Measurements from ENCODE around the gene AGER. TPM values are rescaled to one million over a fixed set of nuclear protein-coding genes. Genes with fewer than 3 reads are reported as not detected.

Gene AGER
- total RNA-seq, 2 experiments from 2014 or later: 15.6 to 17.0 TPM

DNA sequence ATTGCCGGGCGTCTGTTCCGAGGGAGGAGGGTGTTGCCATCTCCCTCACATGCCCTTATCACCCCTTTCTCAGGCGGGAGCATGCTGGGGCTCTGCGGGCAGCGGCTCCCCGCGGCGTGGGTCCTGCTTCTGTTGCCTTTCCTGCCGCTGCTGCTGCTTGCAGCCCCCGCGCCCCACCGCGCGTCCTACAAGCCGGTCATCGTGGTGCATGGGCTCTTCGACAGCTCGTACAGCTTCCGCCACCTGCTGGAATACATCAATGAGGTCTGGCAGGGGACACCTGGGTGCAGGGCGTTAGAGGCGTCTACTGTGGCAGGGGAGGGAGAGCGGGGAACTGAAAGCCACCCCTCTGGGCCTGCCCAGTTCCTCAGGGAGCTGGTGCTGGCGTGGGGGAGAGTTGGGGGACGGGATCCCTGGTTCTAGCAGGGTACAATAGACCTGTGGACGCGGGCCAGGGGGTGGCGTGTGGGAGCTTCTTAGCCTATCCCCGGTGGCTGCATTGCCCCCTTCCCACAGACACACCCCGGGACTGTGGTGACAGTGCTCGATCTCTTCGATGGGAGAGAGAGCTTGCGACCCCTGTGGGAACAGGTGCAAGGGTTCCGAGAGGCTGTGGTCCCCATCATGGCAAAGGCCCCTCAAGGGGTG is 29.4 kb downstream of the AGER start:
- peak; percentile 83 for DNase-seq
- peaks cover 14% of the 10 kb centered on the region for H3K36me3 Mint-ChIP-seq (ENCODE audit: low read depth)
- H3K27me3 Mint-ChIP-seq (ENCODE audit: low read depth): peaks cover 5% of the 10 kb centered on the region
- CTCF ChIA-PET: interaction anchor here (0.6 to 1.0 kb wide), 5 partner anchors 36 to 417 kb away, joined by 3 to 4 read pairs (median 3); partner anchors contain the start of gene GPSM3
- H3K9me3 Mint-ChIP-seq: no peaks in the 10 kb centered on the region
- peaks cover 42% of the 10 kb centered on the region for H3K4me1 Mint-ChIP-seq (ENCODE audit: low read depth)
- H3K27ac Mint-ChIP-seq: peak overlapping the region; percentile 88
- peak overlapping the region; percentile 99 for H3K4me3 Mint-ChIP-seq
- intact Hi-C loops (cut with micrococcal nuclease): loop anchor here (1.0 to 5.0 kb wide), 7 partner anchors 23 to 197 kb away; partner anchors contain the start of genes FKBPL, NELFE and SKIC2

DNA sequence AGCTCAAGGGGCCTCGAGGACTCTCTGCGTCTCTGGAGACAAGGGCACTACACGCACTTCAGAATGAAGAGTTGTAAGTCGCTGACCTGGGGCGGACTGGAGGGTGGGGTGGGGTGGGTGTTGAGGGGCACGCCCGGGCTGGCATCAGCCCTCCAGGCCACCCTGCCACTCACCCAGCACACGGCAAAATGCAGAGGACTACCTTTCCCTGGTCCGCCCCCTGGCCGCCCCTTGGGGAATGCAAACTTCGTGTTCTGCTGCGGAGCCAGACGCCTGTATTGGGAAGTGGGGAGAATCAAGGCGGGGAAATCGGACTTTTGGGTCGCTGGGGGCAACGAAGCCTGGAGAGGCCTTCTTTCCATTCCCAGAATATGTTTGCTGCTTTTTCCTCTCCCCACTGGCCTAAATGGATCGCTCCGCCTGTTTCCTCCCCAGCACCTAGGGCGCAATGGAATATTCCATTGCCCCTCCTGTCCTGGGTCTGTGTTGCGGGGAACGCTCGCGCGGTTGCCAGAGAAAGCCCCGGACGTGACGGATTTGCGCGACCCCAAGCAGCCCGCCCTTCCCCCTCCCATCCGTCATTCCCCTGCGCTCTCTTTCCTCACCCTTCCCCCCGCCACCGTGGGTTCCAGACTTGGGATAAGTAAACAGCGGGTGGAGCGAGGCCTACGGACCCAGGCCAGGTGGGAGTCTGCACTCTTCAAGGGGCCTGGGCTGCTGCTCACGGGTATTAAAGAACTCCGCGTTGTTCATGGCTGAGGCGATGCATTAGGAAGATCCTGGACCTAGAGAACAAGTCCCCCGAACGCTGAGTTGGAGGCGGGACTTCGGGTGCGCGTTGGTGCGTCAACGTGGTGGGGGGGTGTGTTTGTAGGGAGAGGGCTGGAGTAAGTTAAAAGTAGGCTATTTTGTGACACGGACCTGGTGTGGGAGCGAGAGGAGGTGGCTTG is 30.2 kb downstream of the AGER start, which contains the start of gene PPT2:
Gene PPT2 (plus strand): TSS at position 578 of the 950 bp plus-strand sequence. CDS start 454 bp downstream, outside the sequence.
- Mint-ChIP-seq H3K9me3 (no peaks in the 10 kb centered on the region), H3K27ac (peak within 1 kb of the TSS; percentile 88), H3K27me3 (ENCODE audit: low read depth) (peaks cover 7% of the 10 kb centered on the region), H3K4me1 (ENCODE audit: low read depth) (peaks cover 46% of the 10 kb centered on the region), H3K36me3 (ENCODE audit: low read depth) (peaks cover 14% of the 10 kb centered on the region), H3K4me3 (peak within 1 kb of the TSS; percentile 99)
- CTCF ChIA-PET: interaction anchor here (1.0 kb wide), 1 partner anchor 39 kb away, joined by 3 read pairs; the partner anchor contains the start of gene GPSM3
- DNase-seq: peak; percentile 90
- intact Hi-C loops (cut with micrococcal nuclease): loop anchor here (1.0 to 5.0 kb wide), 7 partner anchors 23 to 197 kb away; partner anchors contain the start of genes FKBPL, NELFE and SKIC2

- Mint-ChIP-seq H3K27me3 (ENCODE audit: low read depth) (peaks cover 8% of the 10 kb centered on the region), H3K9me3 (no peaks in the 10 kb centered on the region), H3K4me1 (ENCODE audit: low read depth) (peaks cover 55% of the 10 kb centered on the region), H3K27ac (no peak overlapping the region), H3K36me3 (ENCODE audit: low read depth) (peaks cover 7% of the 10 kb centered on the region), H3K4me3 (peak overlapping the region; percentile 99)
- intact Hi-C loops (cut with micrococcal nuclease): loop anchor here (5.0 kb wide), 1 partner anchor 196 kb away; the partner anchor contains the start of genes NELFE and SKIC2
- DNase-seq: no peak
- CTCF ChIA-PET: interaction anchor here (0.6 to 1.1 kb wide), 4 partner anchors 25 to 400 kb away, joined by 3 read pairs; partner anchors contain the start of gene ATF6B
Measured at GRCh38 chr6:32152769-32153563, 31.1 kb downstream of the AGER start.

- Mint-ChIP-seq H3K36me3 (ENCODE audit: low read depth) (no peaks in the 10 kb centered on the region), H3K27ac (no peak within 1 kb of the TSS), H3K4me3 (peak within 1 kb of the TSS; percentile 99), H3K27me3 (ENCODE audit: low read depth) (peaks cover 8% of the 10 kb centered on the region), H3K4me1 (ENCODE audit: low read depth) (peaks cover 55% of the 10 kb centered on the region), H3K9me3 (no peaks in the 10 kb centered on the region)
- CTCF ChIA-PET: interaction anchor here (0.6 to 1.1 kb wide), 4 partner anchors 24 to 399 kb away, joined by 3 read pairs; partner anchors contain the start of gene ATF6B
- intact Hi-C loops (cut with micrococcal nuclease): loop anchor here (5.0 kb wide), 1 partner anchor 195 kb away; the partner anchor contains the start of genes NELFE and SKIC2
- DNase-seq: no peak
Measured at GRCh38 chr6:32151863-32152768, 31.9 kb downstream of the AGER start, which contains the start of gene PRRT1. TSS of gene PRRT1 (minus strand) at chr6:32151939. CDS start at chr6:32151827, 112 bp downstream.

DNA sequence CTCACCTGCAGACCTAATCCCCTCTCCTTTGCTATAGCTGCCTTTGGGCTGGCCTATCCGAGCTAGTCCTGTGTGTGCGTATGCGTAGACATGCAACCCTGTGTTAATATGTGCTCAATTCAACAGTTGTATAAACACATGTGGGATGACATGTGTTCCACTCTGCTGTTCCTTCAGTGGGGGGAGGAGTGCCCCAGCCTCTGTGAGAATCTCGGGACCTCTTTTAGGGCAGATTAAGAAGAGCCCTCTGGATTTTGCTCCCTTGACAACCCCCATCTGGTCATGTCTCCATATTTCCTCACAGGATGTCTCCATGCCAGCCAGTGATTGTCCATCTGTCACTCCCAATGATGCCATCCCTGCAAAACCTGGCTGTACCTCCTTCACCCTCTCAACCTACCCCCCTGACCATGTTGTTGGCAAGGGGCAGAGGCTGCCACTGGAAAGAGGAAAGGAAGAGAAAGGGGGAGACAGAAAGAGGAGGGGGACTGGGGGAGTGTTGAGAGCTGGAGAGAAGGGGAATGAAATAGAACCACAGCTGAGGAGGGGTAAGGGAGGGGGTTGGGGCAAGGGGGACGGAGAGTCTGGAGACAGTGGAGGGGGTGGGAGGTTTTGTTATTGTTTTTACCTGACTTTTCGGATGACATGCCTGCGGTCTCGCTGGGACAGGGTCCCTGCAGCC is 32.7 kb downstream of the AGER start:
- peak overlapping the region; percentile 66 for H3K4me3 Mint-ChIP-seq
- DNase-seq: no peak
- CTCF ChIA-PET: no interaction called here
- intact Hi-C loops (cut with micrococcal nuclease): loop anchor here (5.0 kb wide), 1 partner anchor 194 kb away; the partner anchor contains the start of genes NELFE and SKIC2
- peaks cover 55% of the 10 kb centered on the region for H3K4me1 Mint-ChIP-seq (ENCODE audit: low read depth)
- H3K36me3 Mint-ChIP-seq (ENCODE audit: low read depth): no peaks in the 10 kb centered on the region
- H3K9me3 Mint-ChIP-seq: no peaks in the 10 kb centered on the region
- H3K27me3 Mint-ChIP-seq (ENCODE audit: low read depth): peaks cover 8% of the 10 kb centered on the region
- no peak overlapping the region for H3K27ac Mint-ChIP-seq

GRCh38 chr6:32149932-32150870 is 33.9 kb downstream of the AGER start:
- intact Hi-C loops (cut with micrococcal nuclease): loop anchor here (5.0 kb wide), 1 partner anchor 193 kb away; the partner anchor contains the start of genes NELFE and SKIC2
- Mint-ChIP-seq H3K4me1 (ENCODE audit: low read depth) (peaks cover 51% of the 10 kb centered on the region), H3K36me3 (ENCODE audit: low read depth) (no peaks in the 10 kb centered on the region), H3K9me3 (no peaks in the 10 kb centered on the region), H3K27me3 (ENCODE audit: low read depth) (peaks cover 8% of the 10 kb centered on the region), H3K4me3 (peak overlapping the region; percentile 66), H3K27ac (no peak overlapping the region)
- CTCF ChIA-PET: no interaction called here
- no peak for DNase-seq

- peak overlapping the region; percentile 76 for H3K4me3 Mint-ChIP-seq
- no peak for DNase-seq
- intact Hi-C loops (cut with micrococcal nuclease): no loop called here
- peaks cover 45% of the 10 kb centered on the region for H3K4me1 Mint-ChIP-seq (ENCODE audit: low read depth)
- no peaks in the 10 kb centered on the region for H3K9me3 Mint-ChIP-seq
- no peaks in the 10 kb centered on the region for H3K36me3 Mint-ChIP-seq (ENCODE audit: low read depth)
- peak overlapping the region; percentile 28 for H3K27ac Mint-ChIP-seq
- peaks cover 8% of the 10 kb centered on the region for H3K27me3 Mint-ChIP-seq (ENCODE audit: low read depth)
- CTCF ChIA-PET: interaction anchor here (0.8 kb wide), 1 partner anchor 13 kb away, joined by 4 read pairs; no protein-coding TSS in a partner anchor
Measured at GRCh38 chr6:32149092-32149755, 34.8 kb downstream of the AGER start.

- Mint-ChIP-seq H3K36me3 (ENCODE audit: low read depth) (no peaks in the 10 kb centered on the region), H3K9me3 (no peaks in the 10 kb centered on the region), H3K4me3 (peak overlapping the region; percentile 76), H3K27me3 (ENCODE audit: low read depth) (peaks cover 8% of the 10 kb centered on the region), H3K27ac (peak overlapping the region; percentile 28), H3K4me1 (ENCODE audit: low read depth) (peaks cover 44% of the 10 kb centered on the region)
- CTCF ChIA-PET: interaction anchor here (0.8 kb wide), 1 partner anchor 12 kb away, joined by 4 read pairs; no protein-coding TSS in a partner anchor
- intact Hi-C loops (cut with micrococcal nuclease): loop anchor here (1.0 kb wide), 1 partner anchor 18 kb away; the partner anchor contains the start of gene FKBPL
- peak; percentile 89 for DNase-seq
Measured at GRCh38 chr6:32148289-32149091, 35.6 kb downstream of the AGER start.

All from activated naive CD4-positive, alpha-beta T cell treated with anti-CD3 and anti-CD28 coated beads for 36 hours (primary cell).